HG03066 (cell line): ENCODE results near the gene SLC35E1.
"Not testable (repeated sequence)": the region's sequence is repeated elsewhere in the genome, so short reads cannot be mapped to it uniquely, and the experiment has no call there.

Experiments
- ATAC-seq: cut with Tn5 transposase; IDR thresholded peaks from one replicate; pipeline ENCODE4 v1.9.1; 2021; ENCODE audit warnings: low read depth; ENCODE audit not compliant: unreplicated experiment

Gene SLC35E1

DNA sequence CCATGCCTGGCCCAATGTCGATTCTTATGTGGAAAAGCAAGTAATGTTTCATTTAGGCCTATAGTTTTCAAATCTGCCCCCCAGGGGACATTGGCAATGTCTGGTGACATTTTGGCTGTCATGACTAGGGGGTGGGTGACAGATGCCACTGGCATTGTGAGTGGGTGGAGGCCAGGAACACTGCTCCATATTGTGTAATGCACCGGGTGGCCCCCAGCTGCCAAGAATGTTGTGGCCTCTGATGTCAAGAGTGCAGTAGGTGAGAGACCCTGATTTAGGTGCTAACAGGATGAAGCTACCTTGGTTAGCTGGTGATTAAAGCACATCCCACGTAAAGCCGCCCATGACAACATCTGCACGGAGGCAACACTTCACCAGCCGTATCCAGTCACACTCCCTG is 65.3 kb downstream of the SLC35E1 start:
- no peak for ATAC-seq

DNA sequence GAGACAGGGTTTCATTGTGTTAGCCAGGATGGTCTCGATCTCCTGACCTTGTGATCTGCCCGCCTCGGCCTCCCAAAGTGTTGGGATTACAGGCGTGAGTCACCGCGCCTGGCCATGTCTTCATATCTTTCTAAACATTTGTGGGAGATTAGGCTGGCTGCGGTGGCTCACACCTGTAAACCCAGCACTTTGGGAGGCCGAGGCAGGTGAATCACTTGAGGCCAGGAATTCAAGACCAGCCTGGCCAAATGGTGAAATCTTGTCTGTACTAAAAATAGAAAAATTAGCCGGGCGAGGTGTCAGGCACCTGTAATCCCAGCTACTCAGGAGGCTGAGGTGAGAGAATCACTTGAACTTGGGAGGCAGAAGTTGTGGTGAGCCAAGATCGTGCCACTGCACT is 66.1 kb downstream of the SLC35E1 start:
- not testable (repeated sequence) for ATAC-seq

DNA sequence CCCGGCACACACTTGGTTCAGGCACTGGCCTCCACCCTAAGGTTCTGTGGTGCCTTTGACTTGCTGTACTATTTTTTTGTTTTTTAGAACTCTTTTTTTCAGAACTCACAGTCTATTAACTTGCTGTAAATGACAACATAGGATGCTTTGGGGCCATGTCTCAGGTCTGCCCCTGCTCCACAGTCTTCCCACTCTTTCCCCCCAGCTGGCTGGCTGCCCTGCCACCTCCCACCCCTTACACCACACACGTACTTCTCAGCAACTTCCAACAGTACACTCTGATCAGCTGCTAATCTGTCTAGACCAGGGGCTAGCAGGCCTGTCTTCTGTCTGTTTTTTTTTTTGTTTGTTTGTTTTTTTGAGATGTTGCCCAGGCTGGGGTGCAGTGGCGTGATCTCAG is 67.9 kb downstream of the SLC35E1 start:
- no peak for ATAC-seq
